GM23338 (cell line): ENCODE data around the gene ADAMTS14. TPM values are rescaled to one million over a fixed set of nuclear protein-coding genes. Genes with fewer than 3 reads are reported as not detected.

Experiments
- ATAC-seq: fragments of 200-7000 bp; cut with Tn5 transposase; 3 replicates; pipeline ENCODE4 v1.9.1; 2020
- DNase-seq: peaks from one replicate; pipeline ENCODE4 v3.0.0-alpha.2; 2015; ENCODE audit warnings: low spot score
- H2AFZ ChIP-seq: fragments of 200-600 bp; sonication (generic); 2 replicates; pipeline ENCODE4 v1.8.0; 2016; ENCODE audit warnings: antibody characterized with exemption, mild to moderate bottlenecking, moderate library complexity
- H3F3A ChIP-seq: fragments of 200-600 bp; sonication (generic); replicated peaks from 2 replicates; pipeline ENCODE4 v1.8.0; 2017; ENCODE audit warnings: antibody characterized with exemption, mixed run types, low read depth
- H3K27ac ChIP-seq: fragments of 200-600 bp; sonication (generic); 2 replicates; pipeline ENCODE4 v1.6.1; 2016; ENCODE audit warnings: low read depth
- H3K27me3 ChIP-seq: fragments of 200-600 bp; sonication (generic); 2 replicates; pipeline ENCODE4 v1.8.0; 2016; ENCODE audit warnings: mild to moderate bottlenecking, mixed run types, moderate library complexity; ENCODE audit not compliant: insufficient read depth
- H3K36me3 ChIP-seq: fragments of 200-600 bp; sonication (generic); 2 replicates; pipeline ENCODE4 v1.8.0; 2016; ENCODE audit warnings: mild to moderate bottlenecking; ENCODE audit not compliant: insufficient read depth
- H3K4me1 ChIP-seq: fragments of 200-600 bp; sonication (generic); 2 replicates; pipeline ENCODE4 v1.8.0; 2016; ENCODE audit warnings: mild to moderate bottlenecking, moderate library complexity; ENCODE audit not compliant: insufficient read depth
- H3K4me2 ChIP-seq: fragments of 200-600 bp; sonication (generic); 2 replicates; pipeline ENCODE4 v1.7.1; 2017; ENCODE audit warnings: mixed run types
- H3K4me3 ChIP-seq: fragments of 200-600 bp; sonication (generic); 2 replicates; pipeline ENCODE4 v1.6.1; 2016; ENCODE audit warnings: mixed run types
- H3K79me2 ChIP-seq: fragments of 200-600 bp; sonication (generic); replicated peaks from 2 replicates; pipeline ENCODE4 v1.8.0; 2017; ENCODE audit warnings: mild to moderate bottlenecking; ENCODE audit not compliant: insufficient read depth
- H3K9me2 ChIP-seq: fragments of 200-600 bp; sonication (generic); 2 replicates; pipeline ENCODE4 v1.8.0; 2017; ENCODE audit not compliant: insufficient read depth
- H4K20me1 ChIP-seq: fragments of 200-600 bp; sonication (generic); replicated peaks from 2 replicates; pipeline ENCODE4 v1.8.0; 2017; ENCODE audit warnings: mild to moderate bottlenecking; ENCODE audit not compliant: insufficient read depth
- H3K27ac Mint-ChIP-seq: 2 replicates; pipeline ENCODE4 v1.8.0; 2020; ENCODE audit warnings: inconsistent platforms, mild to moderate bottlenecking, moderate library complexity, mixed read lengths
- H3K27me3 Mint-ChIP-seq: 3 replicates; pipeline ENCODE4 v1.8.0; 2022; ENCODE audit warnings: low read depth, mild to moderate bottlenecking, moderate library complexity, mixed read lengths, inconsistent platforms; ENCODE audit not compliant: insufficient read depth, poor library complexity
- H3K36me3 Mint-ChIP-seq: 3 replicates; pipeline ENCODE4 v1.8.0; 2021; ENCODE audit warnings: low read depth, mild to moderate bottlenecking, inconsistent platforms, moderate library complexity, mixed read lengths
- H3K4me1 Mint-ChIP-seq: 3 replicates; pipeline ENCODE4 v1.8.0; 2020; ENCODE audit warnings: mild to moderate bottlenecking, inconsistent platforms, mixed read lengths
- H3K4me3 Mint-ChIP-seq: 3 replicates; pipeline ENCODE4 v1.8.0; 2021; ENCODE audit warnings: moderate library complexity, mild to moderate bottlenecking, inconsistent platforms, mixed read lengths
- H3K9me3 Mint-ChIP-seq: 3 replicates; pipeline ENCODE4 v1.8.0; 2020; ENCODE audit warnings: moderate library complexity, mild to moderate bottlenecking, inconsistent platforms, mixed read lengths
- CREB1 ChIP-seq: fragments of 250-450 bp; sonication (Bioruptor Pico); IDR thresholded peaks from 2 replicates; pipeline ENCODE4 v1.5.0; 2020; ENCODE audit warnings: low read depth, mild to moderate bottlenecking, moderate library complexity
- ETS1 ChIP-seq: IDR thresholded peaks from 2 replicates; pipeline ENCODE4 v1.6.1; 2016; ENCODE audit warnings: antibody characterized with exemption
- EZH2 ChIP-seq: fragments of 200-600 bp; sonication (generic); IDR thresholded peaks from one replicate; pipeline ENCODE4 v1.8.0; 2017; ENCODE audit warnings: antibody characterized with exemption, mild to moderate bottlenecking, low read depth; ENCODE audit not compliant: unreplicated experiment
- EZH2phosphoT487 ChIP-seq: fragments of 200-600 bp; sonication (generic); IDR thresholded peaks from one replicate; pipeline ENCODE4 v1.8.1; 2018; ENCODE audit warnings: antibody characterized with exemption; ENCODE audit not compliant: unreplicated experiment
- JUNB ChIP-seq: IDR thresholded peaks from one replicate; pipeline ENCODE4 v1.6.1; 2016; ENCODE audit warnings: antibody characterized with exemption; ENCODE audit not compliant: unreplicated experiment
- NANOG ChIP-seq: IDR thresholded peaks from 2 replicates; pipeline ENCODE4 v1.6.1; 2016; ENCODE audit warnings: antibody characterized with exemption, borderline replicate concordance
- POLR2AphosphoS5 ChIP-seq: IDR thresholded peaks from 2 replicates; pipeline ENCODE4 v1.6.1; 2016; ENCODE audit warnings: antibody characterized with exemption, low read depth
- STAT1 ChIP-seq: IDR thresholded peaks from one replicate; pipeline ENCODE4 v1.6.1; 2016; ENCODE audit warnings: antibody characterized with exemption; ENCODE audit not compliant: unreplicated experiment
- ZNF114 ChIP-seq: fragments of 250-450 bp; sonication (Bioruptor Pico); IDR thresholded peaks from 2 replicates; pipeline ENCODE4 v1.5.0; 2020; ENCODE audit warnings: mild to moderate bottlenecking, moderate library complexity
- ZNF331 ChIP-seq: fragments of 250-450 bp; sonication (Bioruptor Pico); IDR thresholded peaks from 2 replicates; pipeline ENCODE4 v1.5.0; 2020; ENCODE audit warnings: low read depth, mild to moderate bottlenecking, moderate library complexity
- polyA plus RNA-seq: library from polyadenylated mRNA; unstranded; fragments of >200 nt; fragmentation: Nextera tagmentation; extraction: Ambion mirVana; gene quantifications from 2 replicates; pipeline ENCODE4 v1.2.1, GENCODE V29; 2016
- total RNA-seq: library from RNA; depleted of rRNA; stranded (reverse); fragments of >200 nt; shearing (Covaris generic); gene quantifications from 2 replicates; pipeline ENCODE4 v1.2.3, GENCODE V29; 2014
- TF ChIP-seq, protein P1 (sequence below), 2 experiments: fragments of 200-600 bp in 1 of 2; sonication (generic) in 1 of 2; conservative IDR thresholded peaks; 2 replicates each; pipeline versions ENCODE4 v1.5.1 to v1.6.1; 2016 to 2017; ENCODE audit warnings: antibody characterized with exemption in 2 of 2, low read depth in 2 of 2, mild to moderate bottlenecking in 2 of 2, moderate library complexity in 1 of 2
- TF ChIP-seq, protein P2 (sequence below): fragments of 250-450 bp; sonication (Bioruptor Pico); IDR thresholded peaks from 2 replicates; pipeline ENCODE4 v1.5.0; 2020; ENCODE audit warnings: mild to moderate bottlenecking, moderate library complexity
- TF ChIP-seq, protein P3 (sequence below): IDR thresholded peaks from one replicate; pipeline ENCODE4 v1.6.1; 2018; ENCODE audit warnings: antibody characterized with exemption; ENCODE audit not compliant: unreplicated experiment

The ADAMTS14 gene
- total and polyA plus RNA-seq, 2 experiments from 2014 or later, result 1.9 to 2.1 TPM

DNA sequence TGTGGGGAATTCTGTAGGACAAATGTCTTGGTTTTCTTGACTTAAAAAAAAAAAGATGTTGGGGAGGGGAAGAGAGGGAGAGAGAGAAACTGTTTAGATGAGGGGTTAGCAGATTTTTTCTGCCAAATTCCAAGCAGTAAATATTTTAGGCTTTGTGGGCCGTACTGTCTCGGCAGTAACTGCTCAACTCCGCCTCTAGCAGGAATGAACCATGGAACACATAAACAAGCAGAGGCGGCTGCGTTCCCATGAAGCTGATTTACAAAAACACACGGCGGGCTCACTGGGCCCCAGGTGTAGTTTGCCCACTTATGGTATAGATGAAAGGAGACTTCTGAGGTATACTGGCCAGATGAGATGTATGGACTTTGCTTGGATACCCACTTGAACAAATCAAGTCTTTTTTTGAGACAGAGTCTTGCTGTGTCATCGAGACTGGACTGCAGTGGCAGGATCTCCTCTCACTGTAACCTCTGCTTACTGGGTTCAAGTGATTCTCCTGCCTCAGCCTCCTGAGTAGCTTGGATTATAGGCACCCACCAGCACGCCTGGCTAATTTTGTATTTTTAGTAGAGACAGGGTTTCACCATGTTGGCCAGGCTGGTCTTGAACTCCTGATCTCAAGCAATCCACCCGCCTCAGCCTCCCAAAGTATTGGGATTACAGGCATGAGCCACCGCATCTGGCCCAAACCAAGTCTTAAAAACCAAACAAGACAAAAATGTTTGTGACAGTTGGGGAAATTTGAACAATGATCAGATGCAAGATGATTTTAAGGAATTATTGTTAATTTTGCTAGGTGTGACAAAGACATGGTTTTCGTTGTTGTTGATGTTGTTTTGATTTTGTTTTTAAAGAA is 9.7 kb upstream of the ADAMTS14 start:
- Histone ChIP-seq H3K36me3 (0 out of 2 replicates have a peak, but pooled peaks cover 3% of the 10 kb centered on the region), H4K20me1 (no peaks in the 10 kb centered on the region), H3K27me3 (no peaks in the 10 kb centered on the region), H3K4me3 (no peak overlapping the region), H3K4me1 (no peaks in the 10 kb centered on the region), H3K27ac (no peak overlapping the region), H3K4me2 (no peak overlapping the region), H3F3A (no peaks in the 10 kb centered on the region), H3K9me2 (0 out of 2 replicates have a peak, but pooled peaks cover 4% of the 10 kb centered on the region), H2AFZ (peak overlapping the region; percentile 97), H3K79me2 (no peaks in the 10 kb centered on the region)
- peaks cover 20% of the 10 kb centered on the region for H3K9me3 Mint-ChIP-seq
- DNase-seq (no peak), ATAC-seq (no peak)
- no peak overlapping the region for H3K4me3 Mint-ChIP-seq
- H3K27me3 Mint-ChIP-seq, result peaks cover 11% of the 10 kb centered on the region
- no peaks in the 10 kb centered on the region for H3K36me3 Mint-ChIP-seq
- TF ChIP-seq NANOG (no peak), STAT1 (no peak), EZH2phosphoT487 (no peak), JUNB (no peak), EZH2 (no peak), ZNF331 (no peak), CREB1 (CRISPR knock-in tag) (no peak), ZNF114 (CRISPR knock-in tag) (no peak), POLR2AphosphoS5 (no peak), ETS1 (no peak)
- TF ChIP-seq, protein P1, sequence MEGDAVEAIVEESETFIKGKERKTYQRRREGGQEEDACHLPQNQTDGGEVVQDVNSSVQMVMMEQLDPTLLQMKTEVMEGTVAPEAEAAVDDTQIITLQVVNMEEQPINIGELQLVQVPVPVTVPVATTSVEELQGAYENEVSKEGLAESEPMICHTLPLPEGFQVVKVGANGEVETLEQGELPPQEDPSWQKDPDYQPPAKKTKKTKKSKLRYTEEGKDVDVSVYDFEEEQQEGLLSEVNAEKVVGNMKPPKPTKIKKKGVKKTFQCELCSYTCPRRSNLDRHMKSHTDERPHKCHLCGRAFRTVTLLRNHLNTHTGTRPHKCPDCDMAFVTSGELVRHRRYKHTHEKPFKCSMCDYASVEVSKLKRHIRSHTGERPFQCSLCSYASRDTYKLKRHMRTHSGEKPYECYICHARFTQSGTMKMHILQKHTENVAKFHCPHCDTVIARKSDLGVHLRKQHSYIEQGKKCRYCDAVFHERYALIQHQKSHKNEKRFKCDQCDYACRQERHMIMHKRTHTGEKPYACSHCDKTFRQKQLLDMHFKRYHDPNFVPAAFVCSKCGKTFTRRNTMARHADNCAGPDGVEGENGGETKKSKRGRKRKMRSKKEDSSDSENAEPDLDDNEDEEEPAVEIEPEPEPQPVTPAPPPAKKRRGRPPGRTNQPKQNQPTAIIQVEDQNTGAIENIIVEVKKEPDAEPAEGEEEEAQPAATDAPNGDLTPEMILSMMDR (conservative IDR thresholded peaks at IDR 0.05; ENCODE audit: low read depth in 2 of 2), result no peak
- TF ChIP-seq, protein P2, sequence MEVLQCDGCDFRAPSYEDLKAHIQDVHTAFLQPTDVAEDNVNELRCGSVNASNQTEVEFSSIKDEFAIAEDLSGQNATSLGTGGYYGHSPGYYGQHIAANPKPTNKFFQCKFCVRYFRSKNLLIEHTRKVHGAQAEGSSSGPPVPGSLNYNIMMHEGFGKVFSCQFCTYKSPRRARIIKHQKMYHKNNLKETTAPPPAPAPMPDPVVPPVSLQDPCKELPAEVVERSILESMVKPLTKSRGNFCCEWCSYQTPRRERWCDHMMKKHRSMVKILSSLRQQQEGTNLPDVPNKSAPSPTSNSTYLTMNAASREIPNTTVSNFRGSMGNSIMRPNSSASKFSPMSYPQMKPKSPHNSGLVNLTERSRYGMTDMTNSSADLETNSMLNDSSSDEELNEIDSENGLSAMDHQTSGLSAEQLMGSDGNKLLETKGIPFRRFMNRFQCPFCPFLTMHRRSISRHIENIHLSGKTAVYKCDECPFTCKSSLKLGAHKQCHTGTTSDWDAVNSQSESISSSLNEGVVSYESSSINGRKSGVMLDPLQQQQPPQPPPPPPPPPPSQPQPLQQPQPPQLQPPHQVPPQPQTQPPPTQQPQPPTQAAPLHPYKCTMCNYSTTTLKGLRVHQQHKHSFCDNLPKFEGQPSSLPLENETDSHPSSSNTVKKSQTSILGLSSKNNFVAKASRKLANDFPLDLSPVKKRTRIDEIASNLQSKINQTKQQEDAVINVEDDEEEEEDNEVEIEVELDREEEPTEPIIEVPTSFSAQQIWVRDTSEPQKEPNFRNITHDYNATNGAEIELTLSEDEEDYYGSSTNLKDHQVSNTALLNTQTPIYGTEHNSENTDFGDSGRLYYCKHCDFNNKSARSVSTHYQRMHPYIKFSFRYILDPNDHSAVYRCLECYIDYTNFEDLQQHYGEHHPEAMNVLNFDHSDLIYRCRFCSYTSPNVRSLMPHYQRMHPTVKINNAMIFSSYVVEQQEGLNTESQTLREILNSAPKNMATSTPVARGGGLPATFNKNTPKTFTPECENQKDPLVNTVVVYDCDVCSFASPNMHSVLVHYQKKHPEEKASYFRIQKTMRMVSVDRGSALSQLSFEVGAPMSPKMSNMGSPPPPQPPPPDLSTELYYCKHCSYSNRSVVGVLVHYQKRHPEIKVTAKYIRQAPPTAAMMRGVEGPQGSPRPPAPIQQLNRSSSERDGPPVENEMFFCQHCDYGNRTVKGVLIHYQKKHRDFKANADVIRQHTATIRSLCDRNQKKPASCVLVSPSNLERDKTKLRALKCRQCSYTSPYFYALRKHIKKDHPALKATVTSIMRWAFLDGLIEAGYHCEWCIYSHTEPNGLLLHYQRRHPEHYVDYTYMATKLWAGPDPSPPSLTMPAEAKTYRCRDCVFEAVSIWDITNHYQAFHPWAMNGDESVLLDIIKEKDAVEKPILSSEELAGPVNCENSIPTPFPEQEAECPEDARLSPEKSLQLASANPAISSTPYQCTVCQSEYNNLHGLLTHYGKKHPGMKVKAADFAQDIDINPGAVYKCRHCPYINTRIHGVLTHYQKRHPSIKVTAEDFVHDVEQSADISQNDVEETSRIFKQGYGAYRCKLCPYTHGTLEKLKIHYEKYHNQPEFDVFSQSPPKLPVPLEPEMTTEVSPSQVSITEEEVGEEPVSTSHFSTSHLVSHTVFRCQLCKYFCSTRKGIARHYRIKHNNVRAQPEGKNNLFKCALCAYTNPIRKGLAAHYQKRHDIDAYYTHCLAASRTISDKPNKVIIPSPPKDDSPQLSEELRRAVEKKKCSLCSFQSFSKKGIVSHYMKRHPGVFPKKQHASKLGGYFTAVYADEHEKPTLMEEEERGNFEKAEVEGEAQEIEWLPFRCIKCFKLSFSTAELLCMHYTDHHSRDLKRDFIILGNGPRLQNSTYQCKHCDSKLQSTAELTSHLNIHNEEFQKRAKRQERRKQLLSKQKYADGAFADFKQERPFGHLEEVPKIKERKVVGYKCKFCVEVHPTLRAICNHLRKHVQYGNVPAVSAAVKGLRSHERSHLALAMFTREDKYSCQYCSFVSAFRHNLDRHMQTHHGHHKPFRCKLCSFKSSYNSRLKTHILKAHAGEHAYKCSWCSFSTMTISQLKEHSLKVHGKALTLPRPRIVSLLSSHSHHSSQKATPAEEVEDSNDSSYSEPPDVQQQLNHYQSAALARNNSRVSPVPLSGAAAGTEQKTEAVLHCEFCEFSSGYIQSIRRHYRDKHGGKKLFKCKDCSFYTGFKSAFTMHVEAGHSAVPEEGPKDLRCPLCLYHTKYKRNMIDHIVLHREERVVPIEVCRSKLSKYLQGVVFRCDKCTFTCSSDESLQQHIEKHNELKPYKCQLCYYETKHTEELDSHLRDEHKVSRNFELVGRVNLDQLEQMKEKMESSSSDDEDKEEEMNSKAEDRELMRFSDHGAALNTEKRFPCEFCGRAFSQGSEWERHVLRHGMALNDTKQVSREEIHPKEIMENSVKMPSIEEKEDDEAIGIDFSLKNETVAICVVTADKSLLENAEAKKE (CRISPR knock-in tag), result no peak
- TF ChIP-seq, protein P3, sequence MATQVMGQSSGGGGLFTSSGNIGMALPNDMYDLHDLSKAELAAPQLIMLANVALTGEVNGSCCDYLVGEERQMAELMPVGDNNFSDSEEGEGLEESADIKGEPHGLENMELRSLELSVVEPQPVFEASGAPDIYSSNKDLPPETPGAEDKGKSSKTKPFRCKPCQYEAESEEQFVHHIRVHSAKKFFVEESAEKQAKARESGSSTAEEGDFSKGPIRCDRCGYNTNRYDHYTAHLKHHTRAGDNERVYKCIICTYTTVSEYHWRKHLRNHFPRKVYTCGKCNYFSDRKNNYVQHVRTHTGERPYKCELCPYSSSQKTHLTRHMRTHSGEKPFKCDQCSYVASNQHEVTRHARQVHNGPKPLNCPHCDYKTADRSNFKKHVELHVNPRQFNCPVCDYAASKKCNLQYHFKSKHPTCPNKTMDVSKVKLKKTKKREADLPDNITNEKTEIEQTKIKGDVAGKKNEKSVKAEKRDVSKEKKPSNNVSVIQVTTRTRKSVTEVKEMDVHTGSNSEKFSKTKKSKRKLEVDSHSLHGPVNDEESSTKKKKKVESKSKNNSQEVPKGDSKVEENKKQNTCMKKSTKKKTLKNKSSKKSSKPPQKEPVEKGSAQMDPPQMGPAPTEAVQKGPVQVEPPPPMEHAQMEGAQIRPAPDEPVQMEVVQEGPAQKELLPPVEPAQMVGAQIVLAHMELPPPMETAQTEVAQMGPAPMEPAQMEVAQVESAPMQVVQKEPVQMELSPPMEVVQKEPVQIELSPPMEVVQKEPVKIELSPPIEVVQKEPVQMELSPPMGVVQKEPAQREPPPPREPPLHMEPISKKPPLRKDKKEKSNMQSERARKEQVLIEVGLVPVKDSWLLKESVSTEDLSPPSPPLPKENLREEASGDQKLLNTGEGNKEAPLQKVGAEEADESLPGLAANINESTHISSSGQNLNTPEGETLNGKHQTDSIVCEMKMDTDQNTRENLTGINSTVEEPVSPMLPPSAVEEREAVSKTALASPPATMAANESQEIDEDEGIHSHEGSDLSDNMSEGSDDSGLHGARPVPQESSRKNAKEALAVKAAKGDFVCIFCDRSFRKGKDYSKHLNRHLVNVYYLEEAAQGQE, result no peak
- H3K27ac Mint-ChIP-seq, result no peak overlapping the region
- peaks cover 2% of the 10 kb centered on the region; the same call in 1 of the 3 replicates for H3K4me1 Mint-ChIP-seq
